Panc1 (cell line): ENCODE data around the gene LMF1.

ENCODE experiments used
- POLR2AphosphoS5 ChIP-seq: IDR thresholded peaks from 2 replicates; pipeline ENCODE4 v1.6.1; 2012; ENCODE audit warnings: mild to moderate bottlenecking, low read depth, low read length, moderate library complexity
- SIN3A ChIP-seq: IDR thresholded peaks from 2 replicates; pipeline ENCODE4 v1.6.1; 2012; ENCODE audit warnings: low read depth, mild to moderate bottlenecking, low read length, moderate library complexity, borderline replicate concordance; ENCODE audit not compliant: insufficient read depth
- TF ChIP-seq, protein P1 (sequence below): fragments of 450-650 bp; IDR thresholded peaks from 2 replicates; pipeline ENCODE4 v1.5.1; 2017; ENCODE audit warnings: mild to moderate bottlenecking

GRCh38 chr16:931171-931570, 39.6 kb downstream of the LMF1 start:
- TF ChIP-seq, protein P1, sequence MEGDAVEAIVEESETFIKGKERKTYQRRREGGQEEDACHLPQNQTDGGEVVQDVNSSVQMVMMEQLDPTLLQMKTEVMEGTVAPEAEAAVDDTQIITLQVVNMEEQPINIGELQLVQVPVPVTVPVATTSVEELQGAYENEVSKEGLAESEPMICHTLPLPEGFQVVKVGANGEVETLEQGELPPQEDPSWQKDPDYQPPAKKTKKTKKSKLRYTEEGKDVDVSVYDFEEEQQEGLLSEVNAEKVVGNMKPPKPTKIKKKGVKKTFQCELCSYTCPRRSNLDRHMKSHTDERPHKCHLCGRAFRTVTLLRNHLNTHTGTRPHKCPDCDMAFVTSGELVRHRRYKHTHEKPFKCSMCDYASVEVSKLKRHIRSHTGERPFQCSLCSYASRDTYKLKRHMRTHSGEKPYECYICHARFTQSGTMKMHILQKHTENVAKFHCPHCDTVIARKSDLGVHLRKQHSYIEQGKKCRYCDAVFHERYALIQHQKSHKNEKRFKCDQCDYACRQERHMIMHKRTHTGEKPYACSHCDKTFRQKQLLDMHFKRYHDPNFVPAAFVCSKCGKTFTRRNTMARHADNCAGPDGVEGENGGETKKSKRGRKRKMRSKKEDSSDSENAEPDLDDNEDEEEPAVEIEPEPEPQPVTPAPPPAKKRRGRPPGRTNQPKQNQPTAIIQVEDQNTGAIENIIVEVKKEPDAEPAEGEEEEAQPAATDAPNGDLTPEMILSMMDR: no peak
- TF ChIP-seq POLR2AphosphoS5 (no peak), SIN3A (no peak)
